Activated T-cell treated with anti-CD3 and anti-CD28 coated beads, Interleukin-2, amount 50 U/mL, for 4 hours (primary cell): ENCODE measurements around the gene SLC48A1. TPM values are rescaled to one million over a fixed set of nuclear protein-coding genes. Genes with fewer than 3 reads are reported as not detected.

Experiments
- ATAC-seq, 2 donors: fragments of 200-7000 bp; cut with Tn5 transposase; one replicate each; pipeline ENCODE4 v1.10.0; 2021
- DNase-seq: peaks from one replicate; pipeline ENCODE4 v3.0.0-alpha.2; 2020
- H3K27me3 Mint-ChIP-seq: one replicate; pipeline ENCODE4 v1.8.0; 2021; ENCODE audit warnings: low read depth, mixed read lengths
- H3K36me3 Mint-ChIP-seq: one replicate; pipeline ENCODE4 v1.8.0; 2022; ENCODE audit warnings: mixed read lengths; ENCODE audit not compliant: insufficient read depth
- H3K4me1 Mint-ChIP-seq: one replicate; pipeline ENCODE4 v1.8.0; 2021; ENCODE audit warnings: low read depth, mixed read lengths
- H3K4me3 Mint-ChIP-seq: one replicate; pipeline ENCODE4 v1.8.0; 2021; ENCODE audit warnings: mild to moderate bottlenecking, moderate library complexity, mixed read lengths
- H3K9me3 Mint-ChIP-seq: one replicate; pipeline ENCODE4 v1.8.0; 2021; ENCODE audit warnings: mixed read lengths
- total RNA-seq, 3 donors: library from RNA; stranded (reverse); gene quantifications; one replicate each; pipeline ENCODE4 v1.2.1, GENCODE V29; 2021

The SLC48A1 gene
- total RNA-seq, 3 donors from 2014 or later, result 4.0 to 5.2 (median 5.0) TPM

GRCh38 chr12:47795814-47796411 lies 22.9 kb downstream of the SLC48A1 start:
- H3K36me3 Mint-ChIP-seq, result peaks cover 14% of the 10 kb centered on the region
- H3K4me3 Mint-ChIP-seq, result no peak overlapping the region
- ATAC-seq (no peak), DNase-seq (no peak)
- peaks cover 11% of the 10 kb centered on the region for H3K4me1 Mint-ChIP-seq
- H3K9me3 Mint-ChIP-seq, result no peaks in the 10 kb centered on the region
- no peaks in the 10 kb centered on the region for H3K27me3 Mint-ChIP-seq

GRCh38 chr12:47797441-47797840 lies 24.4 kb downstream of the SLC48A1 start:
- ATAC-seq, result peak; percentile 75 to 79
- Mint-ChIP-seq H3K4me3 (no peak overlapping the region), H3K4me1 (peaks cover 25% of the 10 kb centered on the region), H3K36me3 (peaks cover 12% of the 10 kb centered on the region), H3K27me3 (no peaks in the 10 kb centered on the region), H3K9me3 (no peaks in the 10 kb centered on the region)
- DNase-seq, result peak; percentile 42

- peaks cover 35% of the 10 kb centered on the region for H3K4me1 Mint-ChIP-seq
- H3K27me3 Mint-ChIP-seq, result no peaks in the 10 kb centered on the region
- no peak for ATAC-seq
- H3K4me3 Mint-ChIP-seq, result no peak overlapping the region
- no peak for DNase-seq
- no peaks in the 10 kb centered on the region for H3K9me3 Mint-ChIP-seq
- H3K36me3 Mint-ChIP-seq, result peaks cover 11% of the 10 kb centered on the region
Measured at GRCh38 chr12:47798382-47798948, 25.4 kb downstream of the SLC48A1 start.

GRCh38 chr12:47799357-47799955 lies 26.4 kb downstream of the SLC48A1 start:
- Mint-ChIP-seq H3K4me1 (peaks cover 45% of the 10 kb centered on the region), H3K27me3 (no peaks in the 10 kb centered on the region), H3K36me3 (peaks cover 8% of the 10 kb centered on the region), H3K4me3 (no peak overlapping the region), H3K9me3 (no peaks in the 10 kb centered on the region)
- no peak for ATAC-seq
- DNase-seq, result no peak

- H3K4me3 Mint-ChIP-seq, result no peak overlapping the region
- H3K27me3 Mint-ChIP-seq, result no peaks in the 10 kb centered on the region
- peaks cover 56% of the 10 kb centered on the region for H3K4me1 Mint-ChIP-seq
- H3K9me3 Mint-ChIP-seq, result no peaks in the 10 kb centered on the region
- peaks cover 17% of the 10 kb centered on the region for H3K36me3 Mint-ChIP-seq
- DNase-seq, result no peak
- no peak for ATAC-seq
Measured at GRCh38 chr12:47800582-47800981, 27.5 kb downstream of the SLC48A1 start.

- Mint-ChIP-seq H3K4me1 (peaks cover 64% of the 10 kb centered on the region), H3K27me3 (no peaks in the 10 kb centered on the region), H3K36me3 (peaks cover 17% of the 10 kb centered on the region), H3K9me3 (no peaks in the 10 kb centered on the region), H3K4me3 (no peak overlapping the region)
- DNase-seq, result no peak
- ATAC-seq, result no peak
Measured at GRCh38 chr12:47801170-47801903, 28.3 kb downstream of the SLC48A1 start.

GRCh38 chr12:47801904-47802246 lies 28.8 kb downstream of the SLC48A1 start:
- Mint-ChIP-seq H3K4me3 (no peak overlapping the region), H3K4me1 (peaks cover 69% of the 10 kb centered on the region), H3K27me3 (no peaks in the 10 kb centered on the region), H3K36me3 (peaks cover 17% of the 10 kb centered on the region), H3K9me3 (no peaks in the 10 kb centered on the region)
- ATAC-seq (no peak), DNase-seq (no peak)

GRCh38 chr12:47802312-47802711 lies 29.3 kb downstream of the SLC48A1 start:
- Mint-ChIP-seq H3K4me1 (peaks cover 74% of the 10 kb centered on the region), H3K9me3 (no peaks in the 10 kb centered on the region), H3K36me3 (peaks cover 18% of the 10 kb centered on the region), H3K27me3 (no peaks in the 10 kb centered on the region), H3K4me3 (no peak overlapping the region)
- no peak for DNase-seq
- ATAC-seq, result peak in 1 of 2 donors; percentile 42

GRCh38 chr12:47803191-47803875 lies 30.3 kb downstream of the SLC48A1 start:
- H3K27me3 Mint-ChIP-seq, result no peaks in the 10 kb centered on the region
- ATAC-seq (no peak), DNase-seq (no peak)

GRCh38 chr12:47804171-47804570 lies 31.1 kb downstream of the SLC48A1 start:
- DNase-seq (no peak), ATAC-seq (no peak)
- no peak overlapping the region for H3K4me3 Mint-ChIP-seq
- no peaks in the 10 kb centered on the region for H3K9me3 Mint-ChIP-seq
- peaks cover 89% of the 10 kb centered on the region for H3K4me1 Mint-ChIP-seq
- peaks cover 14% of the 10 kb centered on the region for H3K36me3 Mint-ChIP-seq
- no peaks in the 10 kb centered on the region for H3K27me3 Mint-ChIP-seq

More at GRCh38 chr12:47803191-47803875, 30.3 kb downstream of the SLC48A1 start:
- H3K9me3 Mint-ChIP-seq, result no peaks in the 10 kb centered on the region
- H3K36me3 Mint-ChIP-seq, result peaks cover 14% of the 10 kb centered on the region
- peaks cover 81% of the 10 kb centered on the region for H3K4me1 Mint-ChIP-seq
- H3K4me3 Mint-ChIP-seq, result peak overlapping the region; percentile 33

- H3K9me3 Mint-ChIP-seq, result no peaks in the 10 kb centered on the region
- peaks cover 15% of the 10 kb centered on the region for H3K36me3 Mint-ChIP-seq
- DNase-seq (no peak), ATAC-seq (no peak)
- H3K4me3 Mint-ChIP-seq, result peak overlapping the region; percentile 16
- H3K4me1 Mint-ChIP-seq, result peaks cover 95% of the 10 kb centered on the region
- H3K27me3 Mint-ChIP-seq, result no peaks in the 10 kb centered on the region
Measured at GRCh38 chr12:47805417-47805816, 32.4 kb downstream of the SLC48A1 start.

- ATAC-seq, result no peak
- Mint-ChIP-seq H3K36me3 (peaks cover 13% of the 10 kb centered on the region), H3K4me1 (peaks cover 97% of the 10 kb centered on the region), H3K4me3 (peak overlapping the region; percentile 63), H3K9me3 (no peaks in the 10 kb centered on the region), H3K27me3 (no peaks in the 10 kb centered on the region)
- no peak for DNase-seq
Measured at GRCh38 chr12:47807338-47807737, 34.3 kb downstream of the SLC48A1 start.

GRCh38 chr12:47808050-47808449 lies 35.0 kb downstream of the SLC48A1 start:
- H3K4me3 Mint-ChIP-seq, result peak overlapping the region; percentile 63
- ATAC-seq (peak; percentile 23 to 29), DNase-seq (peak; percentile 72)
- H3K36me3 Mint-ChIP-seq, result peaks cover 13% of the 10 kb centered on the region
- H3K4me1 Mint-ChIP-seq, result peaks cover 95% of the 10 kb centered on the region
- H3K9me3 Mint-ChIP-seq, result no peaks in the 10 kb centered on the region
- no peaks in the 10 kb centered on the region for H3K27me3 Mint-ChIP-seq
